ELR (cell line): Measurements from ENCODE around the gene CETN2.
A peak's percentile ranks its signal among the peaks of the same experiment; 100 is the strongest.
"Not testable (repeated sequence)": the region's sequence is repeated elsewhere in the genome, so short reads cannot be mapped to it uniquely, and the experiment has no call there.

Experiments
- DNase-seq: peaks from one replicate; pipeline ENCODE4 v3.0.0-alpha.2; 2015; ENCODE audit warnings: low read depth

The CETN2 gene

DNA sequence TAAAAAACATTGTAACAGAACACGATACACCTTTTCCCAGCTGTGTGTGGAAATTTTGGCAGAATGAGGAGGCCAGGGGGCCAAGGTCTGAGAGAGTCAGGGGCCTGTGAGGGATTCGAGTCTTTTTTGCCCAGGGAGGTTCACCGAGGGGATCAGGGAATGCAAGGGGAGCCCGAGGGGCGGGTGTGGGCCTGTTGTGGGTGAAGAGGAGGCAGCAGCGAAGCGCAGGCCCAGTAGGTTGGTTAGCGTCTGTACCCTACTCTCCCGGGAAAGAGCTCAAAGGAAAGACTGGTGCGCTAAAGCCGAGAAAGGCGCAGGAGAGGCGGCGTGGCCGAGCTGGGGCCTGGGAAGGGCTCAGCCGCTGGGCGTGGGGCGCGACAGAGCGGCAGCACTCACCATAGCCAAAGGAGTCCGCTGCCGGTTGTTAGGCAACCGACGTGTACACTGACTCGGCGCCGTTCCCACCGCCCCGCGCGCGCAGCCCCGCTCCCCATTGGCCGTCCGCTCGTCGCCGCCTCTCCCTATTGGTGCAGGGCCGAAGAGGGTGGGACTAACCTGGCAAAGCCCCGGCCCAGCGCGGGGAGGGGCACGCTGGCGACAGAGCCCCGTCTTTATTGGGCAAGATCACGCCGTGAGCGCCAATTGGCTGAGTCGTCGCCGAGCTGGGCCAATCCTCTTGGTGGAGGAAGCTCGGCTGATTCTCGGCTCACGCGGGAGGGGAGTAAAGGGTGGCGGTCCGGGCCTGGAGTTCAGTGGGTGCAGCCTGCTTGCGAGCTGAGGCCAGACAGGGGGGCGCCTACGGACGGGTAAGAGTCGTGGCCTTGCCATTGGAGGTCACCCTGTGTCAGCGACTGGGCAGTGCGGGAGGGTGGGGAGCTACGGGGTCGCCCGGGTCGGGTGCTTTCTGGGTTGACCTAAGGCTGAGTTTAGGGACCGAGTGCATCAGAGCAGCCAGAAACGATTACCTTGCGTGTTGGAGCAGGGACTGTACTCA, at the start of gene CETN2, which contains the start of gene NSDHL:
Gene CETN2 (minus strand): TSS at position 446 of the 994 bp plus-strand sequence. CDS start 47 bp downstream, at position 399.
Gene NSDHL (plus strand): TSS at position 752 of the 994 bp plus-strand sequence. CDS start 15,262 bp downstream, outside the sequence.
- peak; percentile 92 for DNase-seq

- DNase-seq = no peak
Measured at GRCh38 chrX:152878976-152879755, 48.6 kb upstream of the CETN2 start.

DNA sequence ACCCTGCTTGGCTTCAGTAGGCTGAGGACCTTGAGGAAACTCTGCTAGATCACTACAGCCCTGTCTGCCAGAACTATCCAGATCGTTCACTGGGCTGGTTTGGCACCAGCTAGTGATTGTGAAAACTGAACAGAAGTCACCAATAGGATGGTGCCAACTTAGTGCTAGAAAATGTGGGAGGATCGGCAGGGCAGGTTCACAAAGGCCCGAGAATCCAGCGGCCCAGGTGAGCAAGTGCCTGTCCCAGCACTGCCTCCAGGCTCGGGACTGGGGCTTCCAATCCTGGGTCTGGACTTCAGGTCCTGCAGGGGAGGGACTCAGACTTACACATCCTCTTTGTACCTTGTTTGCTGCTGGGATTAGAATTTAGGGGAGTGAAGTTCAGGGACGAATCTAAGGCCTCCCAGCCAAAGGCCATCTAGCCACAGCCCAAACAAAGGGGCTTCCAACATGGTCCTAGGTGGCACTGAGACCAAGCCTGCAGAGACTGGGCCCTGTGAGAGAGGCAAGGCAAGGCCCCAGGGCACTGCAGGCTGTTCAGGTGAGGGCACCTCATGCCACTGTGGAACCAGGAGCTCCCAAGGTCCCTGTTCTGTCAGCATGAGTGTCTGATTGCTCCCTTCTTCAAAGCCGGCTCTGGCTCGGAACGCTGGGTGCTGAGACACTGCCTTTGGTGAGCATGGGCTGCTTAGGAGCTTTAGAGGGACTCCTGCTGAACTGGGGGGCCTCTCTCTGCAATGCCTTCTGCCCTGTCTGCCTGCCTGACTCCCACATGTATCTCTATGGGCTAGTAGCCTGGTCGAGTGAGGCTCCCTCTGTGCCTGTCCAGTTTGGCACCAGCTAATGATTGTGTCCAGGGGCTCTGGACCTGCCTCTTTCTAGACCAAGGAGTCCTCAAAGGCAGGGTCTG, 46.6 kb upstream of the CETN2 start:
- DNase-seq = no peak

DNA sequence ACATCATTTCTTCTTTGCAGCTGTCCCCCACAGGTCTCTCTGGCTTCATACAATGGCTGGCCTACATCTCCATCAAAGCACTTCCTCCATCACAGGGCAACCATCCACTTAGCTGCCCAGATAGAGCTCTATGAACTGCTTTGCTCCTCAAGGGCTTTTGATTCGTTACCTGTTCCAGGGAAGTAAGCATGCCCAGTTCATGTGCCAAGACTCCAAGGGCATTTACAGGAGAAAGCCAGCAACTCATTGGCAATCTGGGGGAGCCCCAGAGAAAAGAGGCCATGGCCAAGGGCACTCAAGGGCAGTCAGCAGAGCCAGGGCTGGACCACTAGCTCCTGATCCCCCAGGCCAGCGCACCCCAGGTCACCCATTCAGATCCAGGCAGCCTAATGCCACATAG, 42.8 kb upstream of the CETN2 start:
- DNase-seq = no peak

GRCh38 chrX:152872522-152872921, 42.0 kb upstream of the CETN2 start:
- DNase-seq = no peak

- no peak for DNase-seq
Measured at GRCh38 chrX:152871260-152871659, 40.7 kb upstream of the CETN2 start.

DNA sequence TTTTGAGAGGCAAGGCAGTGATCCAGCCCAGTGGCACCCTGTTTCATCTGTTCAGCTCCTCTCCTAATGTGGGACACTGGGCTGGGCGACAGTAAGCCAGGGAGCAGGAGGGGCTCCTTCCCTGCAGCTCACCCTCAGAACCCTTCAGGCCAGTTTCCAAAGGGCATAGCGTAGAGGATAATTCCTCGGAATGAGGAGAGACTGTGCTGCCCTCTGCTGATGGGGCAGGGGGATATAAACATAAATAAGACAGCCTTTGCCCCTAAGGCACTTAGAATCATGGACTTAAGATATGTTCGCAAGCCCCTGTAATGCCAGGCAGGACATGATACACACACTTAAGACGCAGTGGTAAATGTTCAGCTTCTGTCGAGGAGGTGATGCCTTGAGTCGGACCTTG, 39.4 kb upstream of the CETN2 start:
- DNase-seq = no peak

DNA sequence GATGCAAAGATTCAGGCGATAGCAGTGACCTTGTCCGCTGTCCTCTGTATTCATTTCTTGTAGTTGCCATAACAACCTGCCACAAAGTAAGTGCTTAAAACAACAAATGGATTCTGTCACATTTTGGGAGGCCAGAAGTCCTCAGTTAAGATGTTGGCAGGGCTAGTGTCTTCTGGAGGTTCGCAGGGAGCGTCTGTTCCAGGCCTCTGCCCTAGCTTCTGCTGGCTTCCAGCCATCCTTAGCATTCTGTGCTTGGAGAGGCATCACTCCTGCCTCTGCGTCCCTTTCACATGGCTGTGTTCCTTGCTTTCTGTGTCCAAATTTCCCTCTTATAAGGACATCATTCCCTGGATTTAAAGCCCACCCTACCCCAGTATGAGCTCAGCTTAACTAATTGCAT, 35.8 kb upstream of the CETN2 start:
- DNase-seq = no peak

- no peak for DNase-seq
Measured at GRCh38 chrX:152865232-152865920, 34.8 kb upstream of the CETN2 start.

- no peak for DNase-seq
Measured at GRCh38 chrX:152861826-152862225, 31.3 kb upstream of the CETN2 start.

DNA sequence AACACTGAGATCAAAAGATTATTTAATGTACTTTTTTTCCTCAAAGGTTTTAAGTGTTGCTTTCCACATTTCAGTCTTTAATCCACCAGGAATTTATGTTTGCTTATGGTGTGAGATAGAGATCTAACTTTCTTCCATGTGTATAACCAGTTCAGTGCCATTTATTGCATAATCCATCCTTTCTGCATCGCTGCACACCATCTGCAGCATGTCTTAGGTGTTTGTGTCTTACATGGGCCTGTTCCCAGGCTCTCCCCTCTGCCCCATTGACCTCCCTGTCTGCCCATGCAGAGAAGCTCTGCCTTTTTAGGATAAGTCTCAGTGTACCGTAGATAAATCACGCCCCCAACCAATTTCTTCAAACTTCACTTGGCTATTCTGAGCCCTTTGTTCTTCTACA, 30.6 kb upstream of the CETN2 start:
- DNase-seq = no peak

DNA sequence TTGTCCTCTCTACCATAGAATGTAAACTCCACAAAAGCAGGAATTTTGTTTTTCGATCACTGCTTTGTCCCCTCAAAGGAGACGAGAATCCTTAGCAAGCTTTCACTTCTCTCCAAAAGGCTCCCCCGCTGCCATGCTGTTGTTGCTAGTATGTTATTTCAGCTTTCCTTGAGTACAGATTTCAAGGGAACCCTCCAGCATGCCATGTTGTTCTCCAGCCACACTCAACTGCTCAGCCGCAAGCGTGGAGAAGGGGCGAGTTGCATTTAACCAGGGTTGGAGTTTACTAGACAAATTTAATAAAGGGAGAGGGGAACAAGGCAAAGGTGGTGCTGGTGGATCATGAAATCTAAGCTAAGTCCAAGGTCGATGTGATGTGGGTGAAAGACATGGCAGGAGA, 23.4 kb upstream of the CETN2 start:
- DNase-seq = no peak

GRCh38 chrX:152850465-152850864, 19.9 kb upstream of the CETN2 start:
- no peak for DNase-seq

DNA sequence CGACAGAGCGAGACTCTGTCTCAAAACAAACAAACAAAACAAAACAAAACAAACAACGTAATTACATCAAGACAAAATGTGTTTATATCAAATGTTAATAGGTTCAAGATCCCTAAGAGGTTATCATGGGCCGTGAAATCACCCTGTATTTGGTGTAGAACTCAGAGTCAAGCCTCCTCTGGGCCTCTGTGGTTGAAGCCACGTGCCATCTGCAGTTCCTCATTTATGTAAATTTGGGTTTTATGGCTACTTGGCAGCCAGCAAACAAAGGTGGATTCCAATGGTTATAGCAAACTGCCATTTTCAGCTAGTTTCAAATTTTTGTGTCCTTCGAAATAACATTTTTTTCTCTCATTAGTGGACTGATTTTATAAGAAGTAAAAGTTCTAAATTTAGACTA, 16.7 kb upstream of the CETN2 start:
- no peak for DNase-seq

- DNase-seq = no peak
Measured at GRCh38 chrX:152845618-152846240, 15.2 kb upstream of the CETN2 start.

GRCh38 chrX:152844256-152844655, 13.7 kb upstream of the CETN2 start:
- DNase-seq = no peak

DNA sequence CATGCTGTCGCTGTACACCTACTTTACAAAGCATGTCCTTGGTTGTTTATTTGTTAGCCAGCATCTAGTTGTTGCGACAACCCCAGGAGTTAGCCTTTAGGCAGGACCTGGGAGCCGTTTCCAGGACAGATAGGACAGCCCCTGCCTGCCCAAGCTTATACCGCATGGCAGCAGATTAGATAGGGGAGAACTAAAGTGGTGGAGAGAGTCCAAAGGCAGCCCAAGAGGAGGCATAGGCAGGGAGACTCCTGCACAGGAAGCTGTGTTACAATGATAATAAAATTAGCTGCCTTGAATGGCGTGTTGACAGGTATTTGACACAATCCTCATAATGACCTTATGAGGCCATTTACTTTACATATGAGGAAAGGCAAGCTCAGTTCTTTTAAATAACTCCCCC, 13.3 kb upstream of the CETN2 start:
- DNase-seq = no peak

GRCh38 chrX:152842772-152843338, 12.3 kb upstream of the CETN2 start:
- no peak for DNase-seq

GRCh38 chrX:152835470-152835869, 4.9 kb upstream of the CETN2 start:
- not testable (repeated sequence) for DNase-seq

- DNase-seq = no peak
Measured at GRCh38 chrX:152833378-152833777, 2.8 kb upstream of the CETN2 start.
